Astrocyte (in vitro differentiated cells and primary cell): ENCODE data around the gene CD52. TPM values are rescaled to one million over a fixed set of nuclear protein-coding genes. Genes with fewer than 3 reads are reported as not detected.

Experiments used
- DNase-seq: peaks from one replicate; pipeline ENCODE4 v3.0.0-alpha.2; 2010; ENCODE audit warnings: low read depth
- FAIRE-seq: peaks from 2 replicates; lab custom pipeline; 2011; peaks lifted over from hg19 to GRCh38; lab: Jason Lieb, UNC
- H2AFZ ChIP-seq: 2 replicates; pipeline ENCODE4 v1.6.0; 2012; ENCODE audit warnings: low read depth, low read length, inconsistent platforms
- H3K27ac ChIP-seq: 2 replicates; pipeline ENCODE4 v1.5.1; 2011; ENCODE audit warnings: low read depth, low read length, inconsistent platforms
- H3K27me3 ChIP-seq: 2 replicates; pipeline ENCODE4 v1.6.0; 2011; ENCODE audit warnings: low read length, inconsistent platforms; ENCODE audit not compliant: insufficient read depth
- H3K36me3 ChIP-seq: 2 replicates; pipeline ENCODE4 v1.5.1; 2011; ENCODE audit warnings: low read length, inconsistent platforms; ENCODE audit not compliant: insufficient read depth
- H3K4me1 ChIP-seq: 2 replicates; pipeline ENCODE4 v1.5.1; 2011; ENCODE audit warnings: low read length, inconsistent platforms; ENCODE audit not compliant: insufficient read depth
- H3K4me2 ChIP-seq: 2 replicates; pipeline ENCODE4 v1.6.0; 2012; ENCODE audit warnings: low read length, inconsistent platforms
- H3K4me3 ChIP-seq: 2 replicates; pipeline ENCODE4 v1.5.1; 2011; ENCODE audit warnings: low read depth, mild to moderate bottlenecking, low read length, inconsistent platforms; ENCODE audit not compliant: insufficient read depth
- H3K79me2 ChIP-seq: 2 replicates; pipeline ENCODE4 v1.6.0; 2012; ENCODE audit warnings: mild to moderate bottlenecking, low read length, inconsistent platforms; ENCODE audit not compliant: insufficient read depth
- H3K9ac ChIP-seq: 2 replicates; pipeline ENCODE4 v1.6.0; 2012; ENCODE audit warnings: mild to moderate bottlenecking, low read length, inconsistent platforms
- H3K9me3 ChIP-seq: 2 replicates; pipeline ENCODE4 v1.5.1; 2012; ENCODE audit warnings: low read depth, mild to moderate bottlenecking, low read length, inconsistent platforms; ENCODE audit not compliant: insufficient read depth
- H4K20me1 ChIP-seq: 2 replicates; pipeline ENCODE4 v1.6.0; 2012; ENCODE audit warnings: low read length, inconsistent platforms; ENCODE audit not compliant: insufficient read depth
- H3K27ac Mint-ChIP-seq: one replicate; pipeline ENCODE4 v1.8.0; 2021; ENCODE audit warnings: mild to moderate bottlenecking, mixed read lengths; ENCODE audit not compliant: unreplicated experiment
- H3K27me3 Mint-ChIP-seq: one replicate; pipeline ENCODE4 v1.8.0; 2021; ENCODE audit warnings: low read depth, mixed read lengths; ENCODE audit not compliant: unreplicated experiment
- H3K36me3 Mint-ChIP-seq: one replicate; pipeline ENCODE4 v1.8.0; 2021; ENCODE audit warnings: low read depth, mixed read lengths; ENCODE audit not compliant: unreplicated experiment
- H3K4me1 Mint-ChIP-seq: one replicate; pipeline ENCODE4 v1.8.0; 2021; ENCODE audit warnings: low read depth, mixed read lengths; ENCODE audit not compliant: unreplicated experiment
- H3K4me3 Mint-ChIP-seq: one replicate; pipeline ENCODE4 v1.8.0; 2021; ENCODE audit warnings: mild to moderate bottlenecking, moderate library complexity, mixed read lengths; ENCODE audit not compliant: unreplicated experiment
- H3K9me3 Mint-ChIP-seq: one replicate; pipeline ENCODE4 v1.8.0; 2021; ENCODE audit warnings: mild to moderate bottlenecking, mixed read lengths; ENCODE audit not compliant: unreplicated experiment
- EZH2 ChIP-seq: IDR thresholded peaks from 2 replicates; pipeline ENCODE4 v1.6.1; 2012; ENCODE audit warnings: mild to moderate bottlenecking, low read length, inconsistent platforms; ENCODE audit not compliant: insufficient read depth
- total RNA-seq: library from RNA; stranded (reverse); gene quantifications from 2 replicates; pipeline ENCODE4 v1.2.1, GENCODE V29; 2021
- TF ChIP-seq, protein P1 (sequence below): IDR thresholded peaks from 2 replicates; pipeline ENCODE4 v1.5.1; 2011; ENCODE audit warnings: low read depth, mild to moderate bottlenecking, inconsistent platforms, low read length, moderate library complexity; ENCODE audit not compliant: insufficient read depth

CD52 gene
- total RNA-seq, 1 donor from 2014 or later, result not detected

DNA sequence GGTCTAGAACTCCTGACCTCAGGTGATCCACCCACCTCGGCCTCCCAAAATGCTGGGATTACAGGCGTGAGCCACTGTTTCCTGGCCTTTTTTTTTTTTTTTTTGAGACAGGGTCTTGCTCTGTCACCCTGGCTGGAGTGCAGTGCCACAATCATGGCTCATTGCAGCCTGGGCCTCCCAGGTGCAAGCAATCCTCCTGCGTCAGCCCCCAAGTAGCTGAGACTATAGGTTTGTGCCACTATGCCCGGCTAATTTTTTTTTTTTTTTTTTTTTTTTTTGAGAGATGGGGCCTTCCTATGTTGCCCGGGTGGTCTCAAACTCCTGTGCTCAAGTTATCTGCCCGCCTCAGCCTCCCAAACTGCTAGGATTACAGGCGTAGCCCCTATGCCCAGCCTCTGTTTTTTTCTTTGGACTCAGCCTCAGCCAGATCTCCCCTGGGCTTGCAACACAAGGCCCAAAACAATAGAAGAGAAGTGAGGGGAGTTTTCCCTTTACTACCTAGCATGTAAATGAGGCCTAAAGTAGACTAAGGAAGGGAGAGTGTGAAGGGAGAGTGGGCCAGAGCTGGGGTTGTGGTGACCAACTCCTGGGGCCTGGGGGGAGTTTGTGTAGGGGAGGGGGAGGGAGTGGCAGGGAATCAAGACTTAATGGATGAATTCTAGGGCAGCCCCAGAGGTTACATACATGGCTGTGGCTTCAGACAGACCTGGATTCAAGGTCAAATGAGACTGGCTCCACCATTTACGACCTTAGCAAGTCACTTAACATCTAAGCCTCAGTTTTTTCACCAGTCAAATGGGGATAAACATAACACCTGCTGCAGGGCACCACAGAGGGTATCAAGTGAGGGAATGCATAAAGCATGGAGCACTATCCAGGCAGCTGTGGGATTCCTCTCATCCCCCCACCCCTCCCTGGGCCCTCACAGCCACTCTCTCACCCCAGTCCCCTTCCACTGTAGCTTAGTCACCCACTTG is 1.6 kb upstream of the CD52 start:
- no peak overlapping the region for H3K4me2 ChIP-seq
- no peak overlapping the region for H3K27ac Mint-ChIP-seq
- no peak overlapping the region for H3K27ac ChIP-seq
- H3K27me3 Mint-ChIP-seq, result peaks cover 21% of the 10 kb centered on the region
- H3K4me1 Mint-ChIP-seq, result peaks cover 6% of the 10 kb centered on the region
- no peaks in the 10 kb centered on the region for H3K9me3 ChIP-seq
- no peak overlapping the region for H3K9ac ChIP-seq
- H3K9me3 Mint-ChIP-seq, result no peaks in the 10 kb centered on the region
- TF ChIP-seq, protein P1, sequence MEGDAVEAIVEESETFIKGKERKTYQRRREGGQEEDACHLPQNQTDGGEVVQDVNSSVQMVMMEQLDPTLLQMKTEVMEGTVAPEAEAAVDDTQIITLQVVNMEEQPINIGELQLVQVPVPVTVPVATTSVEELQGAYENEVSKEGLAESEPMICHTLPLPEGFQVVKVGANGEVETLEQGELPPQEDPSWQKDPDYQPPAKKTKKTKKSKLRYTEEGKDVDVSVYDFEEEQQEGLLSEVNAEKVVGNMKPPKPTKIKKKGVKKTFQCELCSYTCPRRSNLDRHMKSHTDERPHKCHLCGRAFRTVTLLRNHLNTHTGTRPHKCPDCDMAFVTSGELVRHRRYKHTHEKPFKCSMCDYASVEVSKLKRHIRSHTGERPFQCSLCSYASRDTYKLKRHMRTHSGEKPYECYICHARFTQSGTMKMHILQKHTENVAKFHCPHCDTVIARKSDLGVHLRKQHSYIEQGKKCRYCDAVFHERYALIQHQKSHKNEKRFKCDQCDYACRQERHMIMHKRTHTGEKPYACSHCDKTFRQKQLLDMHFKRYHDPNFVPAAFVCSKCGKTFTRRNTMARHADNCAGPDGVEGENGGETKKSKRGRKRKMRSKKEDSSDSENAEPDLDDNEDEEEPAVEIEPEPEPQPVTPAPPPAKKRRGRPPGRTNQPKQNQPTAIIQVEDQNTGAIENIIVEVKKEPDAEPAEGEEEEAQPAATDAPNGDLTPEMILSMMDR, result no peak
- no peak for TF ChIP-seq EZH2
- no peak overlapping the region for H3K4me3 Mint-ChIP-seq
- FAIRE-seq, result no peak
- H3K36me3 Mint-ChIP-seq, result no peaks in the 10 kb centered on the region
- H3K79me2 ChIP-seq, result no peaks in the 10 kb centered on the region
- peaks cover 1% of the 10 kb centered on the region for H3K4me1 ChIP-seq
- H4K20me1 ChIP-seq, result no peaks in the 10 kb centered on the region
- peaks cover 3% of the 10 kb centered on the region for H3K27me3 ChIP-seq
- no peak for DNase-seq
- no peak overlapping the region for H2AFZ ChIP-seq
- H3K36me3 ChIP-seq, result no peaks in the 10 kb centered on the region
- no peak overlapping the region for H3K4me3 ChIP-seq

DNA sequence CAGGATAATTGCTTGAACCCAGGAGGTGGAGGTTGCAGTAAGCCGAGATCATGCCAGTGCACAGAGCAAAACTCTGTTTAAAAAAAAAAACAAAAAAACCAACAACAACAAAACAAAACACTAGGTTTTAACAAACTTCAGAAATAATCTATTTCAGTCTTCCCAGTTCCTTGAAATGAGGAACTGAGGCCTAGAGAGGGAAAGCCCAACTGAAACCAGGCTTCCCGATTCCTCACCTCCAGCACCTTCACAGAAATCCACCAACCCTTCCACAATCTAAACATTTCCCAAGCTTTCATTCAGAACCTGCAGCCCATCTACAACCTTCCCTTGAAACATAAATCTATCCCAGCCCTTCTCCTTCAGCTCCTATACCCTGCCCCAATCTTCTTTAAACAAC is 612 bp upstream of the CD52 start:
- Histone ChIP-seq H3K9ac (no peak overlapping the region), H2AFZ (no peak overlapping the region), H3K4me2 (no peak overlapping the region), H3K27me3 (peaks cover 3% of the 10 kb centered on the region), H4K20me1 (no peaks in the 10 kb centered on the region), H3K9me3 (no peaks in the 10 kb centered on the region), H3K36me3 (no peaks in the 10 kb centered on the region), H3K79me2 (no peaks in the 10 kb centered on the region), H3K4me1 (peaks cover 5% of the 10 kb centered on the region), H3K27ac (no peak overlapping the region), H3K4me3 (no peak overlapping the region)
- DNase-seq (no peak), FAIRE-seq (no peak)
- Mint-ChIP-seq H3K27me3 (peaks cover 17% of the 10 kb centered on the region), H3K4me3 (no peak overlapping the region), H3K27ac (no peak overlapping the region), H3K36me3 (peaks cover 1% of the 10 kb centered on the region), H3K4me1 (peaks cover 7% of the 10 kb centered on the region), H3K9me3 (no peaks in the 10 kb centered on the region)
- TF ChIP-seq EZH2, result no peak
- TF ChIP-seq, protein P1, result no peak
